Skin epidermis (tissue), 12 donors: ENCODE data around the gene GPER1.
"Not testable (repeated sequence)": the region's sequence is repeated elsewhere in the genome, so short reads cannot be mapped to it uniquely, and the experiment has no call there.

ENCODE experiments used
- H3K27ac ChIP-seq, 21 experiments: fragments of 200-600 bp; sonication (generic) in 11 of 21; one replicate each; pipeline ENCODE4 v1.5.0; 2020; ENCODE audit warnings: mild to moderate bottlenecking in 3 of 21, inconsistent platforms in 2 of 21, moderate library complexity in 2 of 21
- H3K4me3 ChIP-seq, 7 experiments: fragments of 200-600 bp; sonication (generic) in 2 of 7; one replicate each; pipeline ENCODE4 v1.5.0; 2020; ENCODE audit warnings: inconsistent platforms in 2 of 7, mild to moderate bottlenecking in 2 of 7, moderate library complexity in 1 of 7

Gene GPER1

GRCh38 chr7:1087952-1088920 lies at the start of gene GPER1:
GPER1 (plus strand) TSS chr7:1088113; CDS start chr7:1091729, 3,616 bp downstream.
- H3K4me3 ChIP-seq = peak within 1 kb of the TSS; percentile 4 to 41 (median 15)
- peak within 1 kb of the TSS in 9 of 21 experiments; percentile 1 to 70 (median 41) for H3K27ac ChIP-seq

GRCh38 chr7:1040233-1040632 lies 47.7 kb upstream of the GPER1 start:
- H3K4me3 ChIP-seq, H3K27ac ChIP-seq: not testable (repeated sequence)

DNA sequence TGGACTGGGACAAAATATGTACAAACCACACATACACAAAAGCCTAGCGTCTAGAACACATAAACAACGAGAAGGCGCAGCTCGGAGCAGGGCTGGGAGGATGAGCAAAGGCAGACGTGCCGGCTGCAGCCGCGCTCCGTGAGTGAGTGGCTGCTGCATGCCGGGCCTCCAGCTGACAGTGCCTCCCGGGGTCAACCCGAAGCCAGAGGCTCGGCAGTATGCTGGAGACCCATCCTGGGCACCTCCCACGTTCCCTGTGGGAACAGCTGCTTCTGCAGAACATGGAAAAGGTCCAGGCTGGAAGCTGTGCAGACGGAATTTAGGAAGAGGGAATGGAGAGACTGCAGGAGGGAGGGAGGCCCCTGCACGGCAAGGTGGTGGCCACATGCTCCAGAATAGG lies 47.1 kb upstream of the GPER1 start:
- no peak overlapping the region for H3K4me3 ChIP-seq
- no peak overlapping the region for H3K27ac ChIP-seq

- no peak overlapping the region for H3K27ac ChIP-seq
- H3K4me3 ChIP-seq = no peak overlapping the region
Observed at GRCh38 chr7:1041551-1042491, 46.1 kb upstream of the GPER1 start.

DNA sequence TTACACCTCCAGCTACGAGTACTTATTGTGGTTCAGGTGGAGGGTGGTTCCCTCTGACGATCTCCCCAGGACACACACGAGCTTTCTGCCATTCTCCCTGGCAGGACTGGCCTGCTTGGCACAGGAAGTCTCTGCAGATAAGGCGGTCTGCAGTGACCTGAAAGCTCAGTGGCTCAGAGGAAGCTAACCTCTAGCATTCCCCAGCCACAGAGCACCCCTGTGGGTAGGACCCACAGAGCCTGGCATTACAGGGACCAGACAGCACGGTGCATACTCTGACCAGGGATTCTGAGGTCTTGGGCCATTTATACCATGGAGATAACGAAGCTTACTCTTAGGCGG lies 45.5 kb upstream of the GPER1 start:
- no peak overlapping the region for H3K27ac ChIP-seq
- H3K4me3 ChIP-seq = no peak overlapping the region

DNA sequence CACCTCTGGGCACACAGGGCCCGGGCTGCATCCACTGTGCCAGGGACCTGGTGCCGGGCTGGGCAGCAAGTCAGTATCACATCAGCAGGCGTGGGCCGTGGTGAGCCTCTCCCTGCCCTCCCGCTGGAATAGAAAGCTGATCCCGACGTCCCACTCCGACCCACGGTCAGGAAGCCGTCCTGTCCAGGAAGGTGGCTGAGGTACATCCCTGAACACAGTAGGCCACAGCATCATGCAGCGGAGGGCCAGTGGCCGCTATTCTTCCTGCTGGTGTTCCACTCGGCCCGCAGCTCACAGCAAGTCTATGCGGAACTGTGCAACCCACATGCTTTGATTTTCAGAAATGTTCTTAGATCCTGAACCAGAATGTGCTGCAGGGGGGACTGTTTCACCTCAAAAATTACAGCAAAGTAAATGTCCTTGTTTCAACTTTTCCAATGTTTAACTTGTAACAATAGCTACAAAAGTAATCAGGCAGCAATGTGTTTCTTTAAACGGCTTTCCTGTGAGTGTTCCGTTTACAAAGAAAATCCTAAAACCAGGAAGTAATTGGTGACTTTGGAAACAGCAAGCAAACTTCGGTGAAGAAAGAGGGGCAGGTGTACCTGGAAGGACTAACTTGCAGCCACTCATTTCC lies 44.2 kb upstream of the GPER1 start:
- Histone ChIP-seq H3K27ac (peak overlapping the region in 20 of 21 experiments; percentile 29 to 89 (median 77)), H3K4me3 (peak overlapping the region; percentile 15 to 71 (median 53))

GRCh38 chr7:1044189-1045068 lies 43.5 kb upstream of the GPER1 start, which contains the start of gene GPR146:
GPR146 (plus strand) TSS chr7:1044546; CDS start chr7:1057516, 12,970 bp downstream.
- peak within 1 kb of the TSS in 20 of 21 experiments; percentile 29 to 89 (median 80) for H3K27ac ChIP-seq
- H3K4me3 ChIP-seq = peak within 1 kb of the TSS; percentile 46 to 71 (median 58)

GRCh38 chr7:1045069-1046063 lies 42.5 kb upstream of the GPER1 start:
- H3K27ac ChIP-seq = peak overlapping the region in 12 of 21 experiments; percentile 58 to 89 (median 80)
- peak overlapping the region; percentile 46 to 71 (median 58) for H3K4me3 ChIP-seq

GRCh38 chr7:1046722-1047679 lies 40.9 kb upstream of the GPER1 start:
- peak overlapping the region in 5 of 21 experiments; percentile 2 to 79 (median 29) for H3K27ac ChIP-seq

DNA sequence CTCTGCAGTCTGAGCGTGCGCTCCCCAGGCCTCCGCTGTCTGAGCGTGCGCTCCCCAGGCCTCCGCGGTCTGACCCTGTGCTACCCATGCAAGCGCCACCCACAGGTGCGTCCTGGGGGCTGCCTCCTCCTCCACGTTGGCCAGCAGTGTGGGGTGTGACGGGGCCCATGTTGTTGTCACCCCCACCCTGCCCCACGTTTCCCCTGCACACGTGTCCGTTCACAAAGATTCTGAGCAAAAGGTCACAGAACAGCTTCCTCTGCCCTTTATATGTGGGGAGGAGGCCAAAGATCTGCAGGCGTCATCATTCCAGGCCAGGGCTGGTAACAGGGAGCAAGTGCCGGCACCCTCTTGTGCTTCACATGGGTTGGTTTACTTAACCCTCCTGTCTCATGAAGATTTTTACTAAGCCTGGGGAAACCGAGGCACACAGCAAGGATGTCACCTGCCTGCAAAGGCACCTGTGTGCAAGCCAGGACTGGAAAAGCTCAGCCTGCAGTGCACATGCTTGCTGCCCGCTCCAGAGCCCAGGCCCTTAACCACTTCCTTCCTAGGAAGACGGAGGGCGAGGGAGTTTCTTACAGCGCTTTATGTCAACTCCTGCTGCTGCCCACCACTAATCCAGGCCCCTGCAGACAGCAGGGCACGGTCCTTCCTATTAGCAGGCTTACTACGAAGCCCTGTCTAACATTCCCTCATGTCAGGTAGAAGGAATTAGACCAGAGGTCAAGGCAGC lies 38.7 kb upstream of the GPER1 start:
- Histone ChIP-seq H3K4me3 (no peak overlapping the region), H3K27ac (peak overlapping the region in 14 of 21 experiments; percentile 16 to 79 (median 42))

More at GRCh38 chr7:1046722-1047679, 40.9 kb upstream of the GPER1 start:
- H3K4me3 ChIP-seq = no peak overlapping the region

GRCh38 chr7:1049801-1050200 lies 38.1 kb upstream of the GPER1 start:
- no peak overlapping the region for H3K4me3 ChIP-seq
- peak overlapping the region in 14 of 21 experiments; percentile 16 to 79 (median 44) for H3K27ac ChIP-seq

DNA sequence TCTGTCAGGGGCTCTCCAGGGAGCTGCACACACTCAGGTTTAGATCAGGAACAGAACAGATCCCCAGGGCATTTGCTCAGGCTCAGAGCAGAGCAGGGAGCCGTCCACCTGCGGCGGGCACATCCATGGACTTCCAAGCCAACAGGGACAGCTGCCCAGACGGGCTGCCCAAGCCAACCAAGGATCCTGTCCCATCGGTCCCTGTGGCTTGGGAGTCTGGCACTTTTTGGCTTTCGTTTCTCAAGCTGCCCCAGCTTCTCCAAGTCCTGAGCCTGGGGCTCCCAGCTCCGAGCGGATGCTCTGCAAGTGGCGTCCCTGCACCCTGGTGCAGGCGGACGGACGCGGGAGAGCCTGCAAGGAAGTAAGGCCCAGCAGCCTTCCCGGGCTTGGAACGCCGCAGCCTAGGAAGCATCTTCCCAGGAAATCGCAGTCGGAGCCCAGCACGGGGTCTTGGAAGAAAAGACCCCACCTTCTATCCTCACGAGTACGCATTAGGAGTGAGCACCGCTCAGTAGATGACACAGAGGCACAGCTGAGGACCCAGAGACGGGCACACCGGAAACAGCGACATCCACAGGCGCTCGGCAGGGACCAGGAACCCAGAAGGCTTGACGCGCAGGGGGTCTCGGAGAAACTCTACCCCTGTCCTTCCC lies 37.5 kb upstream of the GPER1 start:
- H3K4me3 ChIP-seq = no peak overlapping the region
- peak overlapping the region in 11 of 21 experiments; percentile 16 to 79 (median 46) for H3K27ac ChIP-seq

GRCh38 chr7:1050956-1051690 lies 36.8 kb upstream of the GPER1 start:
- Histone ChIP-seq H3K4me3 (no peak overlapping the region), H3K27ac (peak overlapping the region in 11 of 21 experiments; percentile 14 to 81 (median 63))
